ENCODE data around the gene DNAJB6.
A peak's percentile ranks its signal among the peaks of the same experiment; 100 is the strongest.

The DNAJB6 gene

DNA sequence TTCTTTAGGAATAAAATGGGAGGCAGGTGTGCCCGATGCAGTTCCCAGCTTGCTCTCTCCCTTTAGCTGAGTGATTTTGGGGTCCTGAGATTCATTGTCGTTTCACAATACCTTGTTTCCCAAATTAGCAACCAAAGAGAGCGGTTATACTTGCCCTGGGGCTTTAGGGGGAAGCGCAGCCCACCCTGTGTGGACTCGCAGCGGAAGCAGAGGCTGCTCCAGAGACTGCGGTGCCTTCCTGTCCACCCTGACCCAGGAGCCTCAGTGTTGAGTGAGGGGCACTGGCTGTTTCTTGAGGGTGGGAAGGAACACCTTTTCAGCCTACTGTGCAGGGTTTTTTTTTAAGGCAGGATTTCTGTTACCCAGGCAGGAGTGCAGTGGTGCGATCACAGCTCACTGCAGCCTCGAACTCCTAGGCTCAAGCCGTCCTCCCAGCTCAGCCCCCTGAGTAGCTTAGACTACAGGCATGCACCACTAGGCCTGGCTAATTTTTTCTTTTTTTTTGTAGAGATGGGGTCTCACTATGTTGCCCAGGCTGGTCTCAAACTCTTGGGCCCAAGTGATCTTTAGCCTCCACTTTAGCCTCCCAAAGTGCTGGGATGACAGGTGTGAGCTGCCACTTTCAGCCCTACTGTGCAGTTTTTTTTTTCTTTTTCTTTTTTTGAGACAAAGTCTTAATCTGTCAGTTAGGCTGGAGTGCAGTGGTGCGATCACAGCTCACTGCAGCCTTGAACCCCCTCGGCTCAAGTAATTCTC, 67.0 kb downstream of the DNAJB6 start:
- no peaks in the 10 kb centered on the region for H3K27me3 ChIP-seq (ENCODE audit: insufficient read depth, low read length, poor library complexity)
- no peak overlapping the region for H3K9ac ChIP-seq (ENCODE audit: low read depth, low read length)
- no peak overlapping the region for H3K27ac ChIP-seq (ENCODE audit: low read length)
- ATAC-seq (ENCODE audit: insufficient read depth, low read depth) (no peak), DNase-seq (no peak)
- no peak overlapping the region for H3K4me3 ChIP-seq (ENCODE audit: low read depth in 1 of 2, low read length in 2 of 2)
- peaks cover 45% of the 10 kb centered on the region for H3K79me2 ChIP-seq (ENCODE audit: insufficient read depth, low read length)
- peaks cover 78% of the 10 kb centered on the region for H3K36me3 ChIP-seq (ENCODE audit: insufficient read depth, low read length)
- H3K9me3 ChIP-seq (ENCODE audit: insufficient read depth, low read length, severe bottlenecking), result no peaks in the 10 kb centered on the region
- no peak for TF ChIP-seq EZH2 (IDR thresholded peaks at IDR 0.05; ENCODE audit: borderline replicate concordance, low read depth, low read length, severe bottlenecking)
- TF ChIP-seq, protein P1, sequence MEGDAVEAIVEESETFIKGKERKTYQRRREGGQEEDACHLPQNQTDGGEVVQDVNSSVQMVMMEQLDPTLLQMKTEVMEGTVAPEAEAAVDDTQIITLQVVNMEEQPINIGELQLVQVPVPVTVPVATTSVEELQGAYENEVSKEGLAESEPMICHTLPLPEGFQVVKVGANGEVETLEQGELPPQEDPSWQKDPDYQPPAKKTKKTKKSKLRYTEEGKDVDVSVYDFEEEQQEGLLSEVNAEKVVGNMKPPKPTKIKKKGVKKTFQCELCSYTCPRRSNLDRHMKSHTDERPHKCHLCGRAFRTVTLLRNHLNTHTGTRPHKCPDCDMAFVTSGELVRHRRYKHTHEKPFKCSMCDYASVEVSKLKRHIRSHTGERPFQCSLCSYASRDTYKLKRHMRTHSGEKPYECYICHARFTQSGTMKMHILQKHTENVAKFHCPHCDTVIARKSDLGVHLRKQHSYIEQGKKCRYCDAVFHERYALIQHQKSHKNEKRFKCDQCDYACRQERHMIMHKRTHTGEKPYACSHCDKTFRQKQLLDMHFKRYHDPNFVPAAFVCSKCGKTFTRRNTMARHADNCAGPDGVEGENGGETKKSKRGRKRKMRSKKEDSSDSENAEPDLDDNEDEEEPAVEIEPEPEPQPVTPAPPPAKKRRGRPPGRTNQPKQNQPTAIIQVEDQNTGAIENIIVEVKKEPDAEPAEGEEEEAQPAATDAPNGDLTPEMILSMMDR (IDR thresholded peaks at IDR 0.05; ENCODE audit: borderline replicate concordance, extremely low read depth, low read length, poor library complexity, severe bottlenecking), result no peak
- no peak overlapping the region for H2AFZ ChIP-seq (ENCODE audit: low read depth, low read length)
- H3K4me1 ChIP-seq (ENCODE audit: insufficient read depth, low read length), result no peaks in the 10 kb centered on the region
- no peak overlapping the region for H3K4me2 ChIP-seq (ENCODE audit: insufficient read depth, low read length)
- H4K20me1 ChIP-seq (ENCODE audit: insufficient read depth, low read length), result peaks cover 66% of the 10 kb centered on the region

DNA sequence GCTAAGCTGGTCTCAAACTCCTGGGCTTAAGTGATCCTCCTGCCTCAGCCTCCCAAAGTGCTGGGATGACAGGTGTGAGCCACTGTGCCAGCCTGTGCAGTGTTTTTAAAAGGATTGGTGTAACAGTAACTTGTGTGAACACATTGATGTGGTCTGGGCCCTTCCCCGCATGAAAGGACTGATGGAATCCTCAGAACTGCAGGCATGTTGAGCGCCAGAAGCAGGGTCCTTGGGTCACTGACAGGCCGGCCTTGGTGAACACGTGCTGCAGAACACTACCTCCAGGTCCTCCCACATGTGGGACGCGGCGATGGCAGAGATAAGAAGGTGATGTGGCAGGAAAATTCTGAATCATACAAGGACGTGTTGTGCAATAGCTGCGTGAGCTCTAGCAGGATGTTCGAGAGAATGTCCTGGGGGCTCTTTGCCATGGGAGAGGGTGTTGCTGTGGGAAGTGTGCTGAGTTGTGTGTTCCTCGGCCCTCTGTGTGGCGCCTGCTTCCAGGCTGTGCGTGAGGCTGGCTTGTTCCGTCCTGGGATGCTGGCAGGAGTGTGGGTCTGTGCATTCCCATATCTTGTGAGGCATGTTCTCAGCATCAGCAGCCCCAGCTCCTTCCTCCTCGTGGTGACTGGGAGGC, 68.2 kb downstream of the DNAJB6 start:
- Histone ChIP-seq H3K27ac (ENCODE audit: low read length) (peak overlapping the region; percentile 66; the same call in 1 of the 2 replicates), H3K79me2 (ENCODE audit: insufficient read depth, low read length) (peaks cover 37% of the 10 kb centered on the region), H3K4me1 (ENCODE audit: insufficient read depth, low read length) (no peaks in the 10 kb centered on the region), H3K9me3 (ENCODE audit: insufficient read depth, low read length, severe bottlenecking) (no peaks in the 10 kb centered on the region), H3K4me3 (ENCODE audit: low read depth in 1 of 2, low read length in 2 of 2) (no peak overlapping the region), H3K9ac (ENCODE audit: low read depth, low read length) (no peak overlapping the region), H3K36me3 (ENCODE audit: insufficient read depth, low read length) (peaks cover 79% of the 10 kb centered on the region), H4K20me1 (ENCODE audit: insufficient read depth, low read length) (peaks cover 63% of the 10 kb centered on the region), H3K4me2 (ENCODE audit: insufficient read depth, low read length) (no peak overlapping the region), H2AFZ (ENCODE audit: low read depth, low read length) (no peak overlapping the region), H3K27me3 (ENCODE audit: insufficient read depth, low read length, poor library complexity) (no peaks in the 10 kb centered on the region)
- TF ChIP-seq EZH2 (IDR thresholded peaks at IDR 0.05; ENCODE audit: borderline replicate concordance, low read depth, low read length, severe bottlenecking), result no peak
- TF ChIP-seq, protein P1 (IDR thresholded peaks at IDR 0.05; ENCODE audit: borderline replicate concordance, extremely low read depth, low read length, poor library complexity, severe bottlenecking), result no peak
- DNase-seq (peak; percentile 77), ATAC-seq (ENCODE audit: insufficient read depth, low read depth) (peak; percentile 86)

DNA sequence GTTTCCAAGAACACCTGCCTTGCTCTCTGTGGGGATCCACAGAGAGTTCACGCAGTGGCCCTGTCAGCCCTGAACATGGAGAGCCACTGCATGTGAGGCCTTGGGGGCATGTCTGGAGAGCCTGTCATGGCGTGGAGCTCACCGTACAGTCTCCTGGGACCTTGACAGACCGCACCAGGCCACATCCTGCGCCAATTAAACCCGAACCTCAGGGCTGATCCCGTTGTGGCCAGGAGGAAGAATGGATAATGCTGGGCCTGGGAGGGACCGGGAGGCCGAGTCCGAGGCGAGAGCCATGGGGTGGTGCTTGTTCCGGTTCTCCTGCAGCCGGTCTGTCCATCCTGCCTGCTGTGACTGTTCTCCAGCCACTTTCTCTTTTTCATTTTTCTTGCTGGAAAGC, 68.7 kb downstream of the DNAJB6 start:
- H3K27me3 ChIP-seq (ENCODE audit: insufficient read depth, low read length, poor library complexity), result no peaks in the 10 kb centered on the region
- no peak overlapping the region for H3K9ac ChIP-seq (ENCODE audit: low read depth, low read length)
- H3K4me2 ChIP-seq (ENCODE audit: insufficient read depth, low read length), result no peak overlapping the region
- H3K27ac ChIP-seq (ENCODE audit: low read length), result peak overlapping the region; percentile 66; the same call in 1 of the 2 replicates
- DNase-seq, result no peak
- TF ChIP-seq, protein P1 (IDR thresholded peaks at IDR 0.05; ENCODE audit: borderline replicate concordance, extremely low read depth, low read length, poor library complexity, severe bottlenecking), result no peak
- no peak for TF ChIP-seq EZH2 (IDR thresholded peaks at IDR 0.05; ENCODE audit: borderline replicate concordance, low read depth, low read length, severe bottlenecking)
- H3K4me3 ChIP-seq (ENCODE audit: low read depth in 1 of 2, low read length in 2 of 2), result no peak overlapping the region
- H3K79me2 ChIP-seq (ENCODE audit: insufficient read depth, low read length), result peaks cover 31% of the 10 kb centered on the region
- H3K9me3 ChIP-seq (ENCODE audit: insufficient read depth, low read length, severe bottlenecking), result no peaks in the 10 kb centered on the region
- H2AFZ ChIP-seq (ENCODE audit: low read depth, low read length), result no peak overlapping the region
- no peaks in the 10 kb centered on the region for H3K4me1 ChIP-seq (ENCODE audit: insufficient read depth, low read length)
- no peak; the same call in 2 of the 3 replicates for ATAC-seq (ENCODE audit: insufficient read depth, low read depth)
- H4K20me1 ChIP-seq (ENCODE audit: insufficient read depth, low read length), result peaks cover 63% of the 10 kb centered on the region
- H3K36me3 ChIP-seq (ENCODE audit: insufficient read depth, low read length), result peaks cover 79% of the 10 kb centered on the region
